Thoracic aorta (tissue), 2 donors: ENCODE data around the gene PREPL. TPM values are rescaled to one million over a fixed set of nuclear protein-coding genes. Genes with fewer than 3 reads are reported as not detected.
A peak's percentile ranks its signal among the peaks of the same experiment; 100 is the strongest.

Experiments
- ATAC-seq: fragments of 150-250 bp; one replicate; pipeline ENCODE4 v1.8.0; 2017; ENCODE audit warnings: low read depth; ENCODE audit not compliant: insufficient number of reproducible peaks, low FRiP score
- DNase-seq: peaks from one replicate; pipeline ENCODE4 v3.0.0-alpha.2; 2020; ENCODE audit warnings: low spot score
- H3K27ac ChIP-seq, 2 donors: fragments of 200-600 bp; sonication (generic); 1 replicate in 1 of 2; 2 replicates in 1 of 2; pipeline ENCODE4 v1.5.1; 2016; ENCODE audit warnings: mild to moderate bottlenecking in 2 of 2, moderate library complexity in 2 of 2
- H3K27me3 ChIP-seq: fragments of 200-600 bp; sonication (generic); replicated peaks from 2 replicates; pipeline ENCODE4 v1.6.0; 2016; ENCODE audit warnings: mild to moderate bottlenecking; ENCODE audit not compliant: insufficient read depth
- H3K36me3 ChIP-seq: fragments of 200-600 bp; sonication (generic); one replicate; pipeline ENCODE4 v1.5.1; 2016
- H3K4me1 ChIP-seq, 2 donors: fragments of 200-600 bp; sonication (generic); 1 replicate in 1 of 2; 2 replicates in 1 of 2; pipeline versions ENCODE4 v1.5.1 to v1.6.0; 2016; ENCODE audit warnings: low read depth in 2 of 2, mild to moderate bottlenecking in 1 of 2; ENCODE audit not compliant: control insufficient read depth in 1 of 2
- H3K4me3 ChIP-seq: fragments of 200-600 bp; sonication (generic); 2 replicates; pipeline ENCODE4 v1.5.1; 2016; ENCODE audit warnings: mild to moderate bottlenecking
- H3K9me3 ChIP-seq: fragments of 200-600 bp; sonication (generic); 2 replicates; pipeline ENCODE4 v1.5.1; 2016
- total RNA-seq, 2 donors: library from RNA; depleted of rRNA; stranded (reverse); fragments of >200 nt; gene quantifications; one replicate each; pipeline versions ENCODE4 v1.1.0 to v1.2.3, GENCODE V29; 2016
- TF ChIP-seq, protein P1 (sequence below): fragments of 200-600 bp; sonication (generic); IDR thresholded peaks from one replicate; pipeline ENCODE4 v1.5.1; 2019; ENCODE audit warnings: antibody characterized with exemption

Gene PREPL
- total RNA-seq, 2 donors from 2014 or later = 56.0 to 65.2 TPM

DNA sequence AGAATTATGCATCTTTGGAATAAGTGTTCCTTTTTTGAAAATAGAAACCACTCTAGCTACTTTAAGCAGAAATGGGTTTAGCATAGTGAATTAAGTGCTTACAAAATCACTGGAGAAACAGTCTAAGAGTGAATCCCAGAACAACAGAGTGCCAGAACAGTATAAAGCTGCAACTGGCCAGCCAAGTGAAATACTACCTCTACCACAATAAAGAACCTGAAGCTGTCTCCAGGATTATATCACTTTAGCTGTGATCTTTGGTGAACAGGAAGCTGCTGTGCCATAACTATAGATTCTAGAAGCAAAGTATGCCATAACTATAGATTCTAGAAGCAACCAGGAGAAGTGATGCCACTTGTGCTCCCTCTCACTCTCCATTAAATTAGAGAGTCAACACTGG, 8.1 kb upstream of the PREPL start:
- Histone ChIP-seq H3K36me3 (no peaks in the 10 kb centered on the region), H3K4me3 (no peak overlapping the region), H3K9me3 (no peaks in the 10 kb centered on the region), H3K27ac (no peak overlapping the region), H3K27me3 (no peaks in the 10 kb centered on the region), H3K4me1 (no peaks in the 10 kb centered on the region)
- DNase-seq = no peak
- TF ChIP-seq, protein P1, sequence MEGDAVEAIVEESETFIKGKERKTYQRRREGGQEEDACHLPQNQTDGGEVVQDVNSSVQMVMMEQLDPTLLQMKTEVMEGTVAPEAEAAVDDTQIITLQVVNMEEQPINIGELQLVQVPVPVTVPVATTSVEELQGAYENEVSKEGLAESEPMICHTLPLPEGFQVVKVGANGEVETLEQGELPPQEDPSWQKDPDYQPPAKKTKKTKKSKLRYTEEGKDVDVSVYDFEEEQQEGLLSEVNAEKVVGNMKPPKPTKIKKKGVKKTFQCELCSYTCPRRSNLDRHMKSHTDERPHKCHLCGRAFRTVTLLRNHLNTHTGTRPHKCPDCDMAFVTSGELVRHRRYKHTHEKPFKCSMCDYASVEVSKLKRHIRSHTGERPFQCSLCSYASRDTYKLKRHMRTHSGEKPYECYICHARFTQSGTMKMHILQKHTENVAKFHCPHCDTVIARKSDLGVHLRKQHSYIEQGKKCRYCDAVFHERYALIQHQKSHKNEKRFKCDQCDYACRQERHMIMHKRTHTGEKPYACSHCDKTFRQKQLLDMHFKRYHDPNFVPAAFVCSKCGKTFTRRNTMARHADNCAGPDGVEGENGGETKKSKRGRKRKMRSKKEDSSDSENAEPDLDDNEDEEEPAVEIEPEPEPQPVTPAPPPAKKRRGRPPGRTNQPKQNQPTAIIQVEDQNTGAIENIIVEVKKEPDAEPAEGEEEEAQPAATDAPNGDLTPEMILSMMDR = no peak
- no peak for ATAC-seq

DNA sequence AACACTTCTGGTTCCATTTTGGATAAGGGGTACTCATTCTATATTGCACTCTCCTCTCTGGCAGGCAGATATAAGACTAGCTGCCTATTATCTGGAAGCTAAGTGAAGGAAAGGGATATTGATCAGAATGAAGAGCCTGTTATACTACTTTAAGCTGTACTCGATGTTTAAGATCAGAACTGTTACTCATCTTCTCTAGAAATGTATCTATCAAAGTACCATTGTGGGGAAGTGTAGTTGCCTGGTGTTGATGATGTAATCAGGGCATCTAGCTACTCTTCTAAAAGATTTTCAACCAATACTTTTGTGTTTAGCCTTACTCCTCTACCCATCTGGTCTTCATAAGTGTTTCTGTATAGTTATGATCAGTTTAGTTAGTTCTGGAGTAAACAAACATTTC, 6.3 kb upstream of the PREPL start:
- H3K36me3 ChIP-seq = no peaks in the 10 kb centered on the region
- ATAC-seq = no peak
- TF ChIP-seq, protein P1 = no peak
- H3K27me3 ChIP-seq = no peaks in the 10 kb centered on the region
- no peak overlapping the region for H3K4me3 ChIP-seq
- no peak overlapping the region for H3K27ac ChIP-seq
- no peaks in the 10 kb centered on the region for H3K9me3 ChIP-seq
- no peak for DNase-seq
- H3K4me1 ChIP-seq = peaks cover 0 to 6% of the 10 kb centered on the region in 2 donors

DNA sequence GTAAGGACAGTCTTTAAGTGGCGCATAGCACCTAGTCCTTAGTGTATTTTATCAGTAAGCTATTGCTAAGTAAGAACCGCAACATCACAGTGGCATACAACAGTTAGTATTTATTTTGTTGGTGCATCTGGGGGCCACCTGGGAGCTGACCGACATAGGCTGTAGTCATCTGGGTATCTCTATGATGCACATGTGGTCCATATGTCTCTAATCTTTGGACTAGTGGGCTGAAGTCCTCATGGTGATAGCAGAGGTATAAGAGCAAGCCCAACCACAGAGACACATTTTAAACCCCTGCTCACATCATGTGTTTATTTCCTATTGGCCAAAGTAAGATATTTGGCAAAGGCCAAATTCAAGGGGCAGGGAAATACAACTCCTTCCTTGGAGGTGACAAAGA, 3.3 kb upstream of the PREPL start:
- Histone ChIP-seq H3K27ac (no peak overlapping the region), H3K27me3 (no peaks in the 10 kb centered on the region), H3K4me1 (peaks cover 6 to 19% of the 10 kb centered on the region in 2 donors), H3K36me3 (no peaks in the 10 kb centered on the region), H3K4me3 (no peak overlapping the region), H3K9me3 (no peaks in the 10 kb centered on the region)
- ATAC-seq = no peak
- TF ChIP-seq, protein P1 = no peak
- no peak for DNase-seq

DNA sequence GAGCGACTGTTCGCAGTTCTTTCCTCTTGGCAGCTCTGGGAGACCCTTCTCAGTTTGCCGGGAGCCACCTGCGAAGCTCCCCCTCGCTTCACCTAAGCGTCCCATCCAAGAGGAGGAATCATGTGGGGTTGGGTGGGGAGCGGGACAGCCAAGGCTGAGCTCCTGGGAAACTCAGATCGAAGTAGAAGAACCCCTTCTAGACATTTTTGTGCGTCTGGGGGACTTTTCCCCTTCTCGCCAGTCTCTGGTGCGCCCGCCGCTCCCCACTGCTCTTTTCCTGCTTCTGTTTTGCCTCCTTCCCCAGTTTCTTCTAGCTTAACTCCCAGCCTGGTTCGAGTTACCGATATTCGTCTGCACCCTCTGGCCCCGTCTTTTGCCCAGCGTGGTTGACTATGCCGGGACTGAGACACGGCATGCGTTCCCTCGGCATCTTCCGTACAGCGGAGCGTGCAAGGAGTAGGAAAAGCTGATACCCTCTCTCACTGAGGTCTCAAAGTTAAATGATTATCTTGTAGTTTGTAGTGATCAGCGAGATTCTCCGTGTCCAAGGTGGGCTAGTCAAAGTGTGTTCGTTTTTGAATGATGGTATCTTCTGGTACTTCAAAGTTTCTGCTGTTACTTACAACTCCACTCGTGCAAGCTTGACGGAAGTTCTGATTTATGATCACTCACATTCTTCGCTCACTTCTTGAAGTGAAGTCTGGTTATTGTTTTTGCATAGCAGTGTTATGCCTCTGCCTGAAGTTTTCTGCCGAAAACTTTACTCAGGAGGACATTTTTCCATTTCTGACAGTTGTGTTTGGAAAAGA, 1.1 kb upstream of the PREPL start:
- Histone ChIP-seq H3K27me3 (no peaks in the 10 kb centered on the region), H3K4me1 (peaks cover 26 to 38% of the 10 kb centered on the region in 2 donors), H3K27ac (peak overlapping the region; percentile 98 to 99), H3K9me3 (no peaks in the 10 kb centered on the region), H3K4me3 (peak overlapping the region; percentile 92), H3K36me3 (no peaks in the 10 kb centered on the region)
- no peak for DNase-seq
- no peak for ATAC-seq
- TF ChIP-seq, protein P1 = no peak

DNA sequence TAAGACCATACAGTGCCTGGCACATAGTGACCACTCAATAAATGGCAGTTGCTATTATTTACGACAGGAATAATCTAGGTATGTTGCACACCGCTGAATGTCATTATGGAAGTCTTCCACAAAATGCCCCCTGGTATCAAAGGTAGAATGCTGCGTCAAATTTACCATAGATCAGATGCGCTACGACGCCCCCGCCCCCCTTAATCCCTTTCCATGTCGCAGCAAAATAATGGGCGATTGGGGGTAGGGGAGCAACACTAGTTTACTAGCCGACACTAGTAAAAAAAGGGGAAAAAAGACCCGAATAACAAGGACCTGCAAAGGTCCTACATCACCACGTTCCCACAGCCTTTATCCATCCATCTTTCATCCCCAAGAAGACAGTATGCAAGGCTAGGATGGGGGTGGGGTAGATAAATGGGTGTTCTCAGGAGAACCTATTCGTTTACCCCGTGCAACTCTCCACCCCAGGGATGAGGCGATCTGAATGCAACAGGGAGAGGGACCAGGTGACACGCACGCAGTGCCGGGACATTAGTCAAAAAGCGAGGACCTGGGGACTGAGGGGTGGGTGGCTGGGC, 455 bp downstream of the PREPL start:
- Histone ChIP-seq H3K4me1 (peaks cover 30 to 53% of the 10 kb centered on the region in 2 donors), H3K4me3 (peak overlapping the region; percentile 92), H3K9me3 (no peaks in the 10 kb centered on the region), H3K27me3 (no peaks in the 10 kb centered on the region), H3K36me3 (no peaks in the 10 kb centered on the region), H3K27ac (peak overlapping the region; percentile 98 to 99)
- ATAC-seq (peak; percentile 14), DNase-seq (no peak)
- TF ChIP-seq, protein P1 = no peak
